ENCODE data around the gene ITPR1. TPM values are rescaled to one million over a fixed set of nuclear protein-coding genes. Genes with fewer than 3 reads are reported as not detected.
"Not testable (repeated sequence)": the region's sequence is repeated elsewhere in the genome, so short reads cannot be mapped to it uniquely, and the experiment has no call there.

Gene ITPR1
- total RNA-seq (2014; rRNA removed; shearing (Covaris generic)): 9.9 and 10.2 TPM in 2 replicates

- in situ Hi-C loops (cut with HindIII; ENCODE audit: low sequenced_read_pairs): no loop called here
Measured at GRCh38 chr3:4493014-4493940, at the start of gene ITPR1. TSS of gene ITPR1 (plus strand) at chr3:4493348. CDS start at chr3:4516492, 23,144 bp downstream.

GRCh38 chr3:4447295-4447999, 45.7 kb upstream of the ITPR1 start:
- in situ Hi-C loops (cut with HindIII; ENCODE audit: low sequenced_read_pairs): no loop called here
- DNase-seq (ENCODE audit: low spot score): no peak

More at GRCh38 chr3:4493014-4493940, at the start of gene ITPR1:
- peak; percentile 99 for DNase-seq (ENCODE audit: low spot score)

DNA sequence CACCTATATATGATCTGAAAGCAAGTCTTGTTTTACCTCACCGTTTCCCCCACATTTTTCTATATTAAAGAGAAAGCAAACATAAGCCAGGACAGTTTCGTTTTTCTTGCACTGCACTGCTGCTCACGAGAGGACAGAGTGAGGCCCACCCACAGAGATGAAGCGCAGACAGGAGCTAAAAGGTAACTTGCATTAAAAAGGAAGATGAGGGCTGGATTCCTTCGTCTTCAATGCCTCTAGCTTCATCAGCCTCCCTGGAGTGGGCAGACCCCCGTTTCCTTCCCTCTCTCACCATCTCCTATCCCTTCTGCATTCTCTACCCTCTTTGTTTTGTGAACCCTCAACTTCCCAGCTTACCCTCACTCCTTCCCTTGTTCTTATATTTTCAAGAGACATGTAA, 45.0 kb upstream of the ITPR1 start:
- in situ Hi-C loops (cut with HindIII; ENCODE audit: low sequenced_read_pairs): no loop called here
- DNase-seq (ENCODE audit: low spot score): no peak

- in situ Hi-C loops (cut with HindIII; ENCODE audit: low sequenced_read_pairs): no loop called here
- DNase-seq (ENCODE audit: low spot score): no peak
Measured at GRCh38 chr3:4449043-4449805, 43.9 kb upstream of the ITPR1 start.

GRCh38 chr3:4454142-4454541, 39.0 kb upstream of the ITPR1 start:
- in situ Hi-C loops (cut with HindIII; ENCODE audit: low sequenced_read_pairs): no loop called here
- DNase-seq (ENCODE audit: low spot score): no peak

DNA sequence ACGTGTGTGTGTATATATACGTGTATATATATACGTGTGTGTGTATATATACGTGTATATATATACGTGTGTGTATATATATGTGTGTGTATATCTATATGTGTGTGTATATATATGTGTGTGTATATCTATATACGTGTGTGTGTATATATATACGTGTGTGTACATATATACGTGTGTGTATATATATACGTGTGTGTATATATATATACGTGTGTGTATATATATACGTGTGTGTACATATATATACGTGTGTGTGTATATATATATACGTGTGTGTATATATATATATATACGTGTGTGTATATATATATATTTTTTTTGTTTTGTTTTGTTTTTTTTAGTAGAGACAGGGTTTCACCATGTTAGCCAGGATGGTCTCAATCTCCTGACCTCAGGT, 36.4 kb upstream of the ITPR1 start:
- DNase-seq (ENCODE audit: low spot score); in situ Hi-C loops (cut with HindIII; ENCODE audit: low sequenced_read_pairs): not testable (repeated sequence)

- in situ Hi-C loops (cut with HindIII; ENCODE audit: low sequenced_read_pairs): no loop called here
- DNase-seq (ENCODE audit: low spot score): no peak
Measured at GRCh38 chr3:4458961-4459360, 34.2 kb upstream of the ITPR1 start.

DNA sequence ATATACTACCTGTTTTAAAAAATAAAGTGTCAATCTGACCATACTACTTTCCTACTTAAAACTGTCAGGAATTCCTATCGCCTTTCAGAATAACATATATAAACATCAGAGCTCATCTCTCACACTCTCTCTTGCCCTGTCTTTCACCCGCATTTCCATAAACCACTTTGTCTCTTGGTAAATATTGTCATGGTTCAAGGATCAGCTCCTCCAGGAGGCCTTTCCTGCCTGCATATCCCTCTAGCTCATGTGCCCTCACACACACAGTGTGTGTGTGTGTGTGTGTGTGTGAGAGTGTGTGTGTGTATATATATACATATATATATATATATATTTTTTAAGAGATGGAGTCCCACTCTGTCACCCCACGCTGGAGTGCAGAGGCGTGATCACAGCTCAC, 32.8 kb upstream of the ITPR1 start:
- DNase-seq (ENCODE audit: low spot score): no peak
- in situ Hi-C loops (cut with HindIII; ENCODE audit: low sequenced_read_pairs): no loop called here

- no peak for DNase-seq (ENCODE audit: low spot score)
- in situ Hi-C loops (cut with HindIII; ENCODE audit: low sequenced_read_pairs): no loop called here
Measured at GRCh38 chr3:4461468-4462090, 31.6 kb upstream of the ITPR1 start.

- no peak for DNase-seq (ENCODE audit: low spot score)
- in situ Hi-C loops (cut with HindIII; ENCODE audit: low sequenced_read_pairs): no loop called here
Measured at GRCh38 chr3:4462369-4463040, 30.6 kb upstream of the ITPR1 start.

DNA sequence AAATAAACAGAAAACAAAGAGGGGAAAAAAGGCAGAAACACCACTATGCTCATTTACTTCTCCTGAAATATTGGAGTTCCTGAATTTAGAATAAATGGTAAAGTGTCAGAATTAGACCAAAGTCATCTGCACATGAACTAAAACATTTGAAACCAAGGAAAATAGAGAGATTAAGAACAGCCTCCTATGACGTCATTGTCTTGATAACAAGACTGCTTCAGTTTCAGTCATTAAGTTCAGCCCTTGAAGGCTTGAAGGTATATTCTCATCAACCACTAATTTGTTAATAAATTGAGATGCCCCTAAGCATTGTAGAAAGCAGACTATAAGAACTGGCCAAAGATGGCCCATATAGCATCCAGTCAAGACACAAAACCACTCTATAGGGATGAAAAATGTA, 28.6 kb upstream of the ITPR1 start:
- no peak for DNase-seq (ENCODE audit: low spot score)
- in situ Hi-C loops (cut with HindIII; ENCODE audit: low sequenced_read_pairs): no loop called here

DNA sequence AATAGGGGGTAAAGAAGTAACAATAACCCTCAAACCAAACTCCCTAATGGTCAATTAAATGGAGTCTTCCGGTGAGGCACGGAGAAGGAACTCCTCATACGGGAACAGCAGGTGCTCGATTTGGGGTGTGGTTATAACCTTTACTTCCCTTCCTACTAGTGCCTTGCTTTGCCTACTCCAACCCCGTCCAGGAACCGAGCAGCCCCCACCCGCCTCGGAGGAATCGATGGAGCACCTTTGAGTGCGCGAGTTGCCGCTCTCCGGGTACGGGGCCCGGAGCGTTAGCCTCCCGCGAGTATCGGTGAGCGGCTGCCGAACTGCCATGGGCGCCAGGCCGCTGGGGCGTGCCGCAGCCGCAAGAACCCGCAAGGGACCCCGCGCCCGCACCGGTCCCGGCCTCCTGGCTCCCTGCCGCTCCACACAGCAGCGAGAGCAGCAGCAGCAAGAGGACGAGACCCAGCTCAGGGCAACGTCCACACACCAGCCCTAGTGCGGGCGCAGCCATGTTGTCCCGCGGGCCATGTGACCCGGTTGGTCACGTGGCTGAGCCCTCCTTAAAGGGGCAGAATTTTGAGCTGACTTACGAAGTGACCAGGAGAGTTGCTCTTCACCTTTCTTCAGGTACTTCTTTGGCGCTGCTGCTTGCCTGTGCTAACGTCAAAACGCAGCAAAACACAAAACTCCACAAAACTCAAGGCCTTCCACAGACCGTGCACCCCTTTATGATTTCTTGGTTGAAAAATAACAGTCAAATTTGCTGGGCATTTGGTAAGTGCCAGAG, 26.2 kb upstream of the ITPR1 start, which contains the start of gene SUMF1:
SUMF1 (minus strand) TSS at position 529 of the 781 bp plus-strand sequence; CDS start at position 505, 24 bp downstream.
- peak; percentile 90 for DNase-seq (ENCODE audit: low spot score)
- in situ Hi-C loops (cut with HindIII; ENCODE audit: low sequenced_read_pairs): no loop called here

DNA sequence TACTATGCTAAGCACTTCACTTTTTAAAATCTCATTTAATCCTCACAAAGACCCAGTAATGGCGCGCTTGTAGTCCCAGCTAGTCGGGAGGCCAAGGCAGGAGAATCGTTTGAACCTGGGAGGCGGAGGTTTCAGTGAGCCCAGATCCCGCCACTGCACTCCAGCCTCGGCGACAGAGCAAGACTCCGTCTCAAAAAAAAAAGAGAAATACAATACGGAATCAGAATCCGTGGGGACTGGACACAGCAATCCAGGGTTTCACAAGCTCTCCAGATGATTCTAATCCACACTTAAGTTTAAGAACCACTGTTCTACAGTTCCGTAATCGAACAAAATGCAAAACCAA, 25.7 kb upstream of the ITPR1 start:
- no peak for DNase-seq (ENCODE audit: low spot score)
- in situ Hi-C loops (cut with HindIII; ENCODE audit: low sequenced_read_pairs): no loop called here

DNA sequence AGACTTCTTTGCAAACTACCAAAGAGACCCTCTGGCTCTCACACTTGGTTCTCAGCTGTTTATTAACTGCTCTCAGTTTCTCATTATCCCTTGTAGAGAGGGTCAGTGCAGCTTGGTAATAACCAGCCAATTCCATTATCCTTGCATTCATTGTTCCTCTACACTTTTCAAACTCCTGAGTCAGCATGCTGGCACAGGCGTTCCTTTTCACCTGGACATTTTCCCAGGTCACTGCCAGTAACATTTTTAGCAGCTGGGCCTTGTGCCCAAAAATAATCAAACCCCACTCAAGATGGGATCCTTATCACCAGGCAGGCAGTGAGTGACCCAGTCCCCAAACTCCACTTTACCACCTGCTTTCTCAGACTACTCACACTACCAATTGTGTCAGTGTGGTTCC, 21.2 kb upstream of the ITPR1 start:
- no peak for DNase-seq (ENCODE audit: low spot score)
- in situ Hi-C loops (cut with HindIII; ENCODE audit: low sequenced_read_pairs): no loop called here

GRCh38 chr3:4472312-4472711, 20.8 kb upstream of the ITPR1 start:
- in situ Hi-C loops (cut with HindIII; ENCODE audit: low sequenced_read_pairs): no loop called here
- no peak for DNase-seq (ENCODE audit: low spot score)

- in situ Hi-C loops (cut with HindIII; ENCODE audit: low sequenced_read_pairs): no loop called here
- no peak for DNase-seq (ENCODE audit: low spot score)
Measured at GRCh38 chr3:4472766-4473165, 20.4 kb upstream of the ITPR1 start.

GRCh38 chr3:4474683-4475490, 18.3 kb upstream of the ITPR1 start:
- in situ Hi-C loops (cut with HindIII; ENCODE audit: low sequenced_read_pairs): no loop called here
- no peak for DNase-seq (ENCODE audit: low spot score)
